K562 (cell line): Measurements from ENCODE around the gene SPTLC1. TPM values are rescaled to one million over a fixed set of nuclear protein-coding genes. Genes with fewer than 3 reads are reported as not detected.

Source experiments
- HLTF ChIP-seq: fragments of 450-650 bp; IDR thresholded peaks from 2 replicates; pipeline ENCODE4 v1.6.1; 2016
- HMGXB4 ChIP-seq: sonication (generic); formaldehyde crosslinking; IDR thresholded peaks from 2 replicates; pipeline ENCODE4 v1.8.1; 2023; ENCODE audit warnings: mild to moderate bottlenecking, missing genetic modification reagents
- PBX2 ChIP-seq, 2 experiments: IDR thresholded peaks in 1 of 2; conservative IDR thresholded peaks in 1 of 2; 2 replicates each; pipeline ENCODE4 v1.6.1; 2016; ENCODE audit warnings: low read depth in 2 of 2, mild to moderate bottlenecking in 1 of 2, missing compliant biosample characterization in 1 of 2, missing genetic modification characterization in 1 of 2, moderate library complexity in 1 of 2
- SRSF9 ChIP-seq: fragments of 200-400 bp; formaldehyde crosslinking; IDR thresholded peaks from 2 replicates; pipeline ENCODE4 v1.6.1; 2017; ENCODE audit warnings: low read depth, low read length, borderline replicate concordance
- THRAP3 ChIP-seq: fragments of 450-650 bp; IDR thresholded peaks from 2 replicates; pipeline ENCODE4 v1.6.1; 2016; ENCODE audit warnings: mild to moderate bottlenecking, inconsistent platforms, borderline replicate concordance
- polyA plus RNA-seq, 8 experiments: library from polyadenylated mRNA; depleted of rRNA in 4 of 8; stranded (reverse) in 5 of 8; unstranded in 3 of 8; fragments of >200 nt; fragmentation: Nextera tagmentation in 2 of 8; fragmentation: Illumina TruSeq in 1 of 8; extraction: Ambion mirVana in 2 of 8; extraction: Trizol in 1 of 8; gene quantifications; 2 replicates each; pipeline versions ENCODE4 v1.2.1 to v1.2.3, GENCODE V29; 2011 to 2014; ENCODE audit warnings: inconsistent platforms in 1 of 8, missing spikeins in 1 of 8
- total RNA-seq, 7 experiments: library from RNA; depleted of rRNA in 6 of 7; stranded (reverse); fragments of >200 nt in 6 of 7; fragmentation: Illumina TruSeq in 2 of 7; extraction: Trizol in 2 of 7; gene quantifications; 2 replicates each; pipeline versions ENCODE4 v1.2.1 to v1.2.3, GENCODE V29; 2011 to 2021; ENCODE audit warnings: low replicate concordance in 1 of 7
- TF ChIP-seq, protein P1 (sequence below): sonication (generic); formaldehyde crosslinking; IDR thresholded peaks from 2 replicates; pipeline ENCODE4 v1.8.0; 2023; ENCODE audit warnings: mild to moderate bottlenecking, missing genetic modification reagents
- TF ChIP-seq, protein P2 (sequence below): sonication (generic); formaldehyde crosslinking; IDR thresholded peaks from 2 replicates; pipeline ENCODE4 v1.9.0; 2022; ENCODE audit warnings: mild to moderate bottlenecking, missing genetic modification reagents
- TF ChIP-seq, protein P3 (sequence below), 3 experiments: fragments of 200-800 bp in 1 of 3; sonication (Bioruptor generic) in 1 of 3; sonication (generic) in 1 of 3; formaldehyde crosslinking in 1 of 3; IDR thresholded peaks; 2 replicates each; pipeline versions ENCODE4 v1.6.1 to v1.8.0; 2016 to 2022; ENCODE audit warnings: mild to moderate bottlenecking in 2 of 3, missing compliant biosample characterization in 2 of 3, missing genetic modification characterization in 2 of 3, missing genetic modification reagents in 1 of 3
- TF ChIP-seq, protein P4 (sequence below), 2 experiments: fragments of 450-650 bp; IDR thresholded peaks; 2 replicates each; pipeline ENCODE4 v1.6.1; 2018; ENCODE audit warnings: mild to moderate bottlenecking in 2 of 2, low read depth in 1 of 2; ENCODE audit not compliant: partially characterized antibody in 2 of 2

SPTLC1 gene
- total and polyA plus RNA-seq, 9 of the 15 experiments (the other 6 are each of a cell fraction or from before 2014, with no cell fraction given), result 58.8 to 125 (median 84.5) TPM

DNA sequence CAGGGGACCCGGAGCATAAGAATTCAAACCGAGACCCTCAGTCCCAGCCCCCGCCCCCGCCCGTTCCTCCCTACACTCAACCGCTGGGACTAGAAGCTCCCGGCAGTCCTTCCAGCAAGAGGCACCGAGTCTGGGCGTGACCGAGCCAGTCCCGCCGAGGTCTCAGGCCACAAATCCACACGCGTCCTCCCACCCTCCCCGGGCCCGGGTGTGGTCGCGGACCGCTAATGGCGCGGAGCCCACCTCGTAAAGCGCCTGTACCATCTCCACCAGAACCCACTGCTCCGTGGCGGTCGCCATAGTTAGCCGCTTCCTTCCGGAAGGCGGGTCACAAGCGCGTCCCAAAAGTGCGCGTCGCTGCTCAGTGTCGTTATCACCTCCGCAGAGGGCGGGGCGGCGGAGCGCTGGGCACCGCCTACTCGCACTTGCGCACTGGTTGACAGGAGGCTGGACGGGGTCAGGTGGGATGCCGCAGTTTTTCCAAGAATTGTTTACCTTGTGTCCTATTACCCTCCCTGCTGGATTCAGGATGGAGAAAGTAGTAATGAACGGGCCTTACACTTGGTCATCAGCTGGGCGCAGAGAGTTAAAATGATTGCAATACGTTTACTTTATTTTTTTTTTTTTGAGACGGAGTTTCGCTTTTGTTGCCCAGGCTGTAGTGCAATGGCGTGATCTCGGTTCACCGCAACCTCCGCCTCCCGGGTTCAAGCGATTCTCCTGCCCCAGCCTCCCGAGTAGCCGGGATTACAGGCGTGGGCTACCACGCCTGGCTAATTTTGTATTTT, at the start of gene SPTLC1 (continued):
- TF ChIP-seq PBX2 (CRISPR knock-in tag; IDR thresholded peaks at IDR 0.05; ENCODE audit: low read depth), result no peak
- no peak for TF ChIP-seq PBX2 (tag; conservative IDR thresholded peaks at IDR 0.05; ENCODE audit: low read depth)
- no peak for TF ChIP-seq THRAP3
- no peak for TF ChIP-seq SRSF9
- TF ChIP-seq HMGXB4 (CRISPR knock-in tag), result 0 out of 2 replicates have a peak, but pooled peaks have one; percentile 19
- TF ChIP-seq, protein P1, sequence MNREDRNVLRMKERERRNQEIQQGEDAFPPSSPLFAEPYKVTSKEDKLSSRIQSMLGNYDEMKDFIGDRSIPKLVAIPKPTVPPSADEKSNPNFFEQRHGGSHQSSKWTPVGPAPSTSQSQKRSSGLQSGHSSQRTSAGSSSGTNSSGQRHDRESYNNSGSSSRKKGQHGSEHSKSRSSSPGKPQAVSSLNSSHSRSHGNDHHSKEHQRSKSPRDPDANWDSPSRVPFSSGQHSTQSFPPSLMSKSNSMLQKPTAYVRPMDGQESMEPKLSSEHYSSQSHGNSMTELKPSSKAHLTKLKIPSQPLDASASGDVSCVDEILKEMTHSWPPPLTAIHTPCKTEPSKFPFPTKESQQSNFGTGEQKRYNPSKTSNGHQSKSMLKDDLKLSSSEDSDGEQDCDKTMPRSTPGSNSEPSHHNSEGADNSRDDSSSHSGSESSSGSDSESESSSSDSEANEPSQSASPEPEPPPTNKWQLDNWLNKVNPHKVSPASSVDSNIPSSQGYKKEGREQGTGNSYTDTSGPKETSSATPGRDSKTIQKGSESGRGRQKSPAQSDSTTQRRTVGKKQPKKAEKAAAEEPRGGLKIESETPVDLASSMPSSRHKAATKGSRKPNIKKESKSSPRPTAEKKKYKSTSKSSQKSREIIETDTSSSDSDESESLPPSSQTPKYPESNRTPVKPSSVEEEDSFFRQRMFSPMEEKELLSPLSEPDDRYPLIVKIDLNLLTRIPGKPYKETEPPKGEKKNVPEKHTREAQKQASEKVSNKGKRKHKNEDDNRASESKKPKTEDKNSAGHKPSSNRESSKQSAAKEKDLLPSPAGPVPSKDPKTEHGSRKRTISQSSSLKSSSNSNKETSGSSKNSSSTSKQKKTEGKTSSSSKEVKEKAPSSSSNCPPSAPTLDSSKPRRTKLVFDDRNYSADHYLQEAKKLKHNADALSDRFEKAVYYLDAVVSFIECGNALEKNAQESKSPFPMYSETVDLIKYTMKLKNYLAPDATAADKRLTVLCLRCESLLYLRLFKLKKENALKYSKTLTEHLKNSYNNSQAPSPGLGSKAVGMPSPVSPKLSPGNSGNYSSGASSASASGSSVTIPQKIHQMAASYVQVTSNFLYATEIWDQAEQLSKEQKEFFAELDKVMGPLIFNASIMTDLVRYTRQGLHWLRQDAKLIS, result peak; percentile 71; the same call in 1 of the 2 replicates
- TF ChIP-seq, protein P2, sequence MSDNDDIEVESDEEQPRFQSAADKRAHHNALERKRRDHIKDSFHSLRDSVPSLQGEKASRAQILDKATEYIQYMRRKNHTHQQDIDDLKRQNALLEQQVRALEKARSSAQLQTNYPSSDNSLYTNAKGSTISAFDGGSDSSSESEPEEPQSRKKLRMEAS (CRISPR knock-in tag), result peak; percentile 55
- TF ChIP-seq, protein P3, sequence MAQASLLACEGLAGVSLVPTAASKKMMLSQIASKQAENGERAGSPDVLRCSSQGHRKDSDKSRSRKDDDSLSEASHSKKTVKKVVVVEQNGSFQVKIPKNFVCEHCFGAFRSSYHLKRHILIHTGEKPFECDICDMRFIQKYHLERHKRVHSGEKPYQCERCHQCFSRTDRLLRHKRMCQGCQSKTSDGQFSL (CRISPR knock-in tag; IDR thresholded peaks at IDR 0.05), result no peak
- TF ChIP-seq, protein P3 (tag; IDR thresholded peaks at IDR 0.05), result no peak
- TF ChIP-seq HLTF, result 0 out of 2 replicates have a peak, but pooled peaks have one; percentile 12
- TF ChIP-seq, protein P4, sequence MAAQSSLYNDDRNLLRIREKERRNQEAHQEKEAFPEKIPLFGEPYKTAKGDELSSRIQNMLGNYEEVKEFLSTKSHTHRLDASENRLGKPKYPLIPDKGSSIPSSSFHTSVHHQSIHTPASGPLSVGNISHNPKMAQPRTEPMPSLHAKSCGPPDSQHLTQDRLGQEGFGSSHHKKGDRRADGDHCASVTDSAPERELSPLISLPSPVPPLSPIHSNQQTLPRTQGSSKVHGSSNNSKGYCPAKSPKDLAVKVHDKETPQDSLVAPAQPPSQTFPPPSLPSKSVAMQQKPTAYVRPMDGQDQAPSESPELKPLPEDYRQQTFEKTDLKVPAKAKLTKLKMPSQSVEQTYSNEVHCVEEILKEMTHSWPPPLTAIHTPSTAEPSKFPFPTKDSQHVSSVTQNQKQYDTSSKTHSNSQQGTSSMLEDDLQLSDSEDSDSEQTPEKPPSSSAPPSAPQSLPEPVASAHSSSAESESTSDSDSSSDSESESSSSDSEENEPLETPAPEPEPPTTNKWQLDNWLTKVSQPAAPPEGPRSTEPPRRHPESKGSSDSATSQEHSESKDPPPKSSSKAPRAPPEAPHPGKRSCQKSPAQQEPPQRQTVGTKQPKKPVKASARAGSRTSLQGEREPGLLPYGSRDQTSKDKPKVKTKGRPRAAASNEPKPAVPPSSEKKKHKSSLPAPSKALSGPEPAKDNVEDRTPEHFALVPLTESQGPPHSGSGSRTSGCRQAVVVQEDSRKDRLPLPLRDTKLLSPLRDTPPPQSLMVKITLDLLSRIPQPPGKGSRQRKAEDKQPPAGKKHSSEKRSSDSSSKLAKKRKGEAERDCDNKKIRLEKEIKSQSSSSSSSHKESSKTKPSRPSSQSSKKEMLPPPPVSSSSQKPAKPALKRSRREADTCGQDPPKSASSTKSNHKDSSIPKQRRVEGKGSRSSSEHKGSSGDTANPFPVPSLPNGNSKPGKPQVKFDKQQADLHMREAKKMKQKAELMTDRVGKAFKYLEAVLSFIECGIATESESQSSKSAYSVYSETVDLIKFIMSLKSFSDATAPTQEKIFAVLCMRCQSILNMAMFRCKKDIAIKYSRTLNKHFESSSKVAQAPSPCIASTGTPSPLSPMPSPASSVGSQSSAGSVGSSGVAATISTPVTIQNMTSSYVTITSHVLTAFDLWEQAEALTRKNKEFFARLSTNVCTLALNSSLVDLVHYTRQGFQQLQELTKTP (IDR thresholded peaks at IDR 0.05; ENCODE audit: low read depth in 1 of 2, partially characterized antibody in 2 of 2), result peak in 1 of 2 experiments; percentile 42
